DMS114 treated with DMSO at 0.1 percent for 48 hours (cell line): ENCODE data around the gene TAF1B.

Source experiments
- DNase-seq: peaks from one replicate; lab custom pipeline; 2025; ENCODE audit not compliant: unreplicated experiment; lab: John Stamatoyannopoulos, UW

TAF1B gene

DNA sequence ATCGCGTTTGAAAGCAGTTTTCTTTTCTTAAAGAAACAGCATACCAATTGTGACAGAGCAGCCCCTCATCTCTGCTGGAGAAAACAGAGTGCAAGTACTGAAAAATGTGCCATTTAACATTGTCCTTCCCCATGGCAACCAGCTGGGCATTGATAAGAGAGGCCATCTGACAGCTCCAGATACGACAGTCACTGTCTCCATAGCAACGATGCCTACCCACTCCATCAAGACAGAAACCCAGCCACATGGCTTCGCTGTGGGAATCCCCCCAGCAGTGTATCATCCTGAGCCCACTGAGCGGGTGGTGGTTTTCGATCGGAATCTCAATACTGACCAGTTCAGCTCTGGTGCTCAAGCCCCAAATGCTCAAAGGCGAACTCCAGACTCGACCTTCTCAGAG is 117.7 kb downstream of the TAF1B start:
- DNase-seq, result no peak

- DNase-seq, result no peak
Observed at GRCh38 chr2:9964334-9964980, 121.2 kb downstream of the TAF1B start.

- DNase-seq, result no peak
Observed at GRCh38 chr2:9965119-9965822, 122.0 kb downstream of the TAF1B start.

DNA sequence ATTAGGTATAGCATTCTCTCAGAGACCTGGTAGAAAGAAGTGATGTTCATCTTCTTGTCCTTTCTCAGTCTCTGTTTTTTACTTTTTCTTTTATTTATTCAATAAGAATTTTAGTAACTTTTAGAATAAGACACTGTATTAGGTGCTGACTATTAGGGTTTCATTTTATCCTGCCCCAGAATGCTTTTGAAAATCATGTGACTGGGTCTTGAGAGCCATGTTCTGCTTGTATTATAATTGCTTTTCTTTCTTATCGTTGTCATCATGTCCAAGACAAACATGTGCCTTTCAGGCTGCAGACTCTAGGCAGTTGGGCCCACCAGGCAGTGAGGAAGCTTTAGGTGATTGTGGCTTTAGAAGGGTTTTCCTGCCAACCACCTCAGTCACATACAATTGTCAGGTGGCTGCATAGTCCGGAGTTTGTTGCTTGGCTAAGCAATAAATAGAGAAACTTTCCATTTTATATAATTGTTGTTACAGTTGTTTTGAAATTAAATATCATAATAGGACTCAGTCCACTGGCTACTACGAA is 123.3 kb downstream of the TAF1B start:
- no peak for DNase-seq

DNA sequence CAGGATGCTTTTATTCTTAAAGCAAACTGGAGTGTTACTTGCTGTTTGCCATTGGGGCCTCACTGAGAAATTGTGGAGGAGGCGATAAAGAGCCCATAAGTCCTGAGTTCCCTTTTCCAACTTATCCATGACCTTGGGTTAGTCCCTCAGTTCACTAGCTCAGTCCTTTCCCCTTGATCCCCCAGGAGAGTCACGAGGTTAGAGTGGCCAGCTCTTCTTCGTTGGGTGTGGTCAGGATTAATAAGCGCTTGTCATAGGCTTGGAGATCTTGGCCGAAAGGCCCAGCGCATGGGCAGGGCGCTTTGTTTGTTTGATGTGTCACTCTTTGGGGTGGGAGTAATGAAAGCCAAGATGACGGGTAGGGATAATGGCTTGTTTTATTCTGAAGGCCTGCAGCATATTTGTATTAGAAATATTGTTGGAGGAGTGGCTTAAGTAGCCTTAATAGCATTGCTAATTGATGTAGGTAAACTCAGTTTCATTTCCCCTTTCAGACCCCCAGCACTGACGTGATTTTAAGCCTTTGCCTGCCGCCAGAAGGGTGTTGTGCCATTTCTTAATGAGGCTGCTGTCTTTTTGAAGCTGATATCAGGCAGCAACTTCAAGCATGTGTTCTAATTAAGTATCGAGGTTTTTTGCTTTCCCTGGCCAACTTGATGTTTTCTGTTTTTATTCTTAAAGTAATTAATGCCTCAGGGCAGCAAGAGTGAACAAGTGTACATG is 123.9 kb downstream of the TAF1B start:
- no peak for DNase-seq

GRCh38 chr2:9968553-9969497 is 125.6 kb downstream of the TAF1B start:
- no peak for DNase-seq

DNA sequence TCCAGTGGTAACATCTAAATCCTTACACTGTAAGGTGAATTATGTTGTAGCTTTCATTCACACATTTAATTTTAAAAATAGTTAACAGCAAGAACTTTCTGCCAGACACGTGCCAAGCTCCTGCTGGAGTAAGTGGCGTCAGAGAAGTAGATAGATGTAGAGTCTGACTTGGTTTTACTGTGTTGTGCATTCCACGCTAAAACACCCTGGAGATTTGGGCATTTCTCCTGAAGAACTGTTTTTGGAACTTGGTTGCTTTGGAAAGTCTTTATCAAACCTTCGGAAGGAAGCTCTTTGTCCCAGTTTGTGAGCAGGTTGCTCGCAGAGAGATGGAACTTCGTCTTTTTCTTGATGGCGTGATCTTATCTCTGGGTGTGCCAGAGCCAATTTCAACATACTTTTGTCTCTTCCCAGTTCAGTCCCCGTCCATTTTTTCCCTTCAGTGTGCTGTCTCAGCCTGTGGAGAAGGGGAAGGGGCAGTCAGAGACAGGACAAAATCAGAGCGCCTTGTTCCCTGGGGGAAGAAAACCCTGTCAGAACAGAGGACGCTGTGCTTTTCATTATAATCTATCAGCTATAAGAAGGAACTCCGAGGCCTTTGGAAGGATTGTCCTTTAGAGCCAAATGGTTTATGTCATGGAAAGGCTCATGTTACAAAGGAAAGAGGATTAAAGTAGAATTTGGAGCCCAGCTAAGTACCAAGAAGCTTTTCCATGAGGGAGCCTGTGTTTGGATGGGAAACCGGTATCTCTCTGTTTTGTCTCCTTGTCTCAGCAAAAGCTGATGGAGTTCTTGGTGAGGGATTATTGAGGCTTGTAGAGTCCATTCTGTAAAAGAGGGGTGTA is 127.1 kb downstream of the TAF1B start:
- DNase-seq, result no peak

- no peak for DNase-seq
Observed at GRCh38 chr2:9971105-9971818, 128.0 kb downstream of the TAF1B start.

DNA sequence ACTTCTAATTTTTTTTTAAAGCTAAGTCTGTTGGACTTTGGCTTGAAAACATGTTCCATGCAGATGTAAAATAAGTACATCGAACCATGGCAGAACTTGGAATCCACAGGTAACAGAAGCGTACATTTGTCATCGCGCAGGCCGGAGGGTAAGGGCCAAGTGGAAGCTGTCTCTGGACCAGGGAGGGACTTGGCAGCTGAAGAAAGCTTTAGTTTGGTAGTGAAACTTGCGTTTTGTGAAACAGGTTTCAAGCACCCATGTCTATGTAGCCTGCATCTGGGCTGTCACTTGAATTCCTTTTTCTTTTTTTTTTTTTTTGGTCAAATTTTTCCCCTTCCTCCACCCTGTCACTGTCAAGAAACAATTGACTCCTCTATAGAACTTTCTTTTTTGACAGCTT is 128.6 kb downstream of the TAF1B start:
- DNase-seq, result no peak

DNA sequence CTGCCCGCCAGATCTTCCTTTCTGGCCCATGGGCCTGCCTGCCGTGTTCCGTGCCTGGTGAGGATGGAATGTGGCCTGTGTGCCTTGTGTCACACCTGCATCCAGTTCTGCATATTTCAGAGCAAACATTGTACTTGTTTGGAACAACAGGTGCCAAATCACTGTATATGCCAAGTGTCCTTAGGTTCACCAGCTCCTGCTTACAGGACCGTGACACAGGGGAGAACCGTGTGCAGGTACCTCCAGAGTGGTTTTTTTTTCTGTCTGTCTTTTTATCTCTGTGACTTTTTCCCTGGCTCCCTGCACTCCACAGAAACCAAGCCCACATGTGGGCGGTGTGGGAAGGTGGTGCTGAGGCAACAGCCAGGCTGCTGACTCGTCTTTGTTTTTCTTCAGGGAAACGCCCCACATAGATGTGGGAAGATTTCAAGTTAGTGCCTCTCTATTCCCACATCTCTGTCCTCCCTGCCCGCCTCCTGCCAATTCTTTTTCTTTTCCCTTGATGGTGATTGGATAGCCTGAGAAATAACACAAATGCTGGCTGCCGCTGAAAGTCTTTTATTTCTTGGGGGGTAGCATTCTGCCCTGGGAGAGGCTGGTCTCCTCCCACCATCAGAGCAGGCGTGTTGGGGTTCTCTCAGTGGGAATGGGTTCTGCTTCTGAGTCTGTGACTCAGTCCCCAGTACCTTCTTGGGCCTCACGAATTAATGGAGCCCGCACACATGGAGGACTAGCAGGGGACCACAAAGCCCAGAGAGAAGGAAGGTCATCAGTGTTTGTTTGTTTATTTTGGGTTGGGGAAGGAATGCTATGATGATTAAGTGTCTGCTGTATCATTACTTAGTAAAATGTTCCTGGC is 129.6 kb downstream of the TAF1B start:
- no peak for DNase-seq

GRCh38 chr2:9973690-9974089 is 130.4 kb downstream of the TAF1B start:
- DNase-seq, result no peak

DNA sequence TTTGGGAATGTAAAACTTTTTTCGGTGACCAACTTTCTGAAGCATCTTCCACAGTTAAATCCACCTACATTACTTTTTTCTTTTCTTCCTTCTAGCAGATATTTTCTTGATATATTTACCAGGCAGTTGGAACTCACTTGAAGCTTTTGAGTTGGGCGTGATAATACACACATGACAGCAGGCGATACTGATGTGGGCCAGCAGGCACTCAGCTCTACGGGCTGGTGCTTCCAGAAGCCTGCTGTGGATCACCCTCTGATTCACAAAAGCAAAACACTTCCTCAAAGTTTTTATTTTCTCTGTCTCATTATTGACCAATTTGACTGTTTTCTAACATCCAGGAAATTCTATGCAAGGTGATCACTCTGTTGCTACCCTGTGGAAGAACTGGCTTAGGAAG is 131.1 kb downstream of the TAF1B start:
- no peak for DNase-seq

DNA sequence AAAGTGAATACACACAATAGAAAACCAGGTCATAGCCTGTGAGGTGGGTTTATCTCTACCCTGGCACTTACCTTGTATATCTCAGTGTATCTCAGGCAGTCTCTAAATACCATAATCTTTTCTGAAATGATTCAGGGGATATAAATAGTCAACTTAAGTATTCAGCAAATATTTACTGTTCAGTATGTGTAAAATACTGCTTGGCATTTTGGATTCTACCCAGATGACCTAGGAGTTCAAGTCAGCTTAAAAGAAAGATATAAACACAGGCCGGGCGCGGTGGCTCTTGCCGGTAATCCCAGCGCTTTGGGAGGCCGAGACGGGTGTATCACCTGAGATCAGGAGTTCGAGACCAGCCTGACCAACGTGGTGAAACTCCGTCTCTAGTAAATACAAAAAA is 132.1 kb downstream of the TAF1B start:
- DNase-seq, result no peak

GRCh38 chr2:9975805-9976447 is 132.7 kb downstream of the TAF1B start:
- no peak for DNase-seq

GRCh38 chr2:9979977-9980376 is 136.7 kb downstream of the TAF1B start:
- no peak for DNase-seq

- DNase-seq, result no peak
Observed at GRCh38 chr2:9980520-9980919, 137.2 kb downstream of the TAF1B start.

- DNase-seq, result no peak
Observed at GRCh38 chr2:9981655-9982054, 138.4 kb downstream of the TAF1B start.

DNA sequence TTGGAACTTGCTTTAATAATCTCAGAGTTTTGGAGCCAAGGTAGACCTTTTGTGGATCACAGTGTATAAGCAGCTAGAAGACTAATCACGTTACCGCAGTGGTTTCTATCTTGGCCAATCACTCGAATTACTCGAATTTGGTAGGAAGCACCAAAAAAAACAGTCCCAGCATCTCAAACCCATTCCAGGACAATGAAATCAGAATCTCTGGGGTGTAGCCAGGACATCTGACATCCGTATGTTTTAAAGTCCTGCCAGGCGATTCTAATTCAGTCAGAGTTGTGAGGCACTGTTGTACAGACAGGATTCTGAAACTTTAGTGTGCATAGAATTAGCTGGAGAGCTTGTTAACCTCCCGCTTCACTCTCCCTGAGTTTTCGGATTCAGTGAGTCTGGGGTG is 139.0 kb downstream of the TAF1B start:
- DNase-seq, result no peak
